BLaER1 treated with 17β-estradiol and CSF1 and Interleukin-3, amounts not matched to agents 10 nM and 100 nM (cell line): ENCODE results near the gene DIAPH3.
A peak's percentile ranks its signal among the peaks of the same experiment; 100 is the strongest.

Source experiments
- H3K27ac ChIP-seq, 11 experiments: shearing (Covaris generic); formaldehyde crosslinking; 2 replicates each; pipeline ENCODE4 v1.8.1; 2022
- H3K27me3 ChIP-seq, 11 experiments: shearing (Covaris generic); formaldehyde crosslinking; 2 replicates each; pipeline ENCODE4 v1.8.1; 2022
- H3K36me3 ChIP-seq, 11 experiments: shearing (Covaris generic); formaldehyde crosslinking; 2 replicates each; pipeline ENCODE4 v1.8.1; 2022
- H3K4me1 ChIP-seq, 10 experiments: shearing (Covaris generic); formaldehyde crosslinking; 2 replicates each; pipeline ENCODE4 v1.8.1; 2022
- H3K4me2 ChIP-seq, 11 experiments: shearing (Covaris generic); formaldehyde crosslinking; 2 replicates each; pipeline ENCODE4 v1.8.1; 2022
- H3K4me3 ChIP-seq, 10 experiments: shearing (Covaris generic); formaldehyde crosslinking; 2 replicates each; pipeline ENCODE4 v1.8.1; 2022
- H3K9ac ChIP-seq, 11 experiments: shearing (Covaris generic); formaldehyde crosslinking; 2 replicates each; pipeline ENCODE4 v1.8.1; 2022
- H3K9me3 ChIP-seq, 11 experiments: shearing (Covaris generic); formaldehyde crosslinking; replicated peaks in 1 of 11; 2 replicates each; pipeline ENCODE4 v1.8.1; 2022
- H4K20me1 ChIP-seq, 11 experiments: shearing (Covaris generic); formaldehyde crosslinking; 2 replicates each; pipeline ENCODE4 v1.8.1; 2022
- Cebpa-rat ChIP-seq, 11 experiments: shearing (Covaris generic); IDR thresholded peaks; 2 replicates each; pipeline ENCODE4 v1.8.1; 2022

DIAPH3 gene

GRCh38 chr13:59623206-59623915 is 540.4 kb downstream of the DIAPH3 start:
- no peak for TF ChIP-seq Cebpa-rat (IDR thresholded peaks at IDR 0.05)

GRCh38 chr13:59621773-59622172 is 542.0 kb downstream of the DIAPH3 start:
- Histone ChIP-seq H3K4me2 (no peak overlapping the region), H3K27me3 (no peaks in the 10 kb centered on the region), H3K36me3 (no peaks in the 10 kb centered on the region), H3K9ac (no peak overlapping the region), H3K9me3 (peaks cover 25 to 32% (median 29%) of the 10 kb centered on the region in 11 experiments), H4K20me1 (no peaks in the 10 kb centered on the region), H3K4me3 (no peak overlapping the region), H3K27ac (no peak overlapping the region), H3K4me1 (peaks cover 0 to 11% (median 7%) of the 10 kb centered on the region in 10 experiments; a peak in 15 of 20 replicates)
- TF ChIP-seq Cebpa-rat (IDR thresholded peaks at IDR 0.05), result no peak

More at GRCh38 chr13:59623206-59623915, 540.4 kb downstream of the DIAPH3 start:
- Histone ChIP-seq H3K27me3 (no peaks in the 10 kb centered on the region), H3K9me3 (peaks cover 9 to 16% (median 13%) of the 10 kb centered on the region in 11 experiments), H3K36me3 (no peaks in the 10 kb centered on the region), H3K4me3 (no peak overlapping the region), H3K9ac (no peak overlapping the region), H3K4me1 (peaks cover 0 to 11% (median 7%) of the 10 kb centered on the region in 10 experiments; a peak in 15 of 20 replicates), H3K27ac (no peak overlapping the region), H4K20me1 (no peaks in the 10 kb centered on the region), H3K4me2 (peak overlapping the region in 9 of 11 experiments; percentile 3 to 56 (median 33); a peak in 14 of 22 replicates)
